ENCODE data around the gene C5orf15. TPM values are rescaled to one million over a fixed set of nuclear protein-coding genes. Genes with fewer than 3 reads are reported as not detected.

Gene C5orf15
- total RNA-seq = 10 to 100 TPM; 12.1 to 13.5 TPM
- 18.6 to 30.0 reads per million in 2 donors for total RNA-seq

DNA sequence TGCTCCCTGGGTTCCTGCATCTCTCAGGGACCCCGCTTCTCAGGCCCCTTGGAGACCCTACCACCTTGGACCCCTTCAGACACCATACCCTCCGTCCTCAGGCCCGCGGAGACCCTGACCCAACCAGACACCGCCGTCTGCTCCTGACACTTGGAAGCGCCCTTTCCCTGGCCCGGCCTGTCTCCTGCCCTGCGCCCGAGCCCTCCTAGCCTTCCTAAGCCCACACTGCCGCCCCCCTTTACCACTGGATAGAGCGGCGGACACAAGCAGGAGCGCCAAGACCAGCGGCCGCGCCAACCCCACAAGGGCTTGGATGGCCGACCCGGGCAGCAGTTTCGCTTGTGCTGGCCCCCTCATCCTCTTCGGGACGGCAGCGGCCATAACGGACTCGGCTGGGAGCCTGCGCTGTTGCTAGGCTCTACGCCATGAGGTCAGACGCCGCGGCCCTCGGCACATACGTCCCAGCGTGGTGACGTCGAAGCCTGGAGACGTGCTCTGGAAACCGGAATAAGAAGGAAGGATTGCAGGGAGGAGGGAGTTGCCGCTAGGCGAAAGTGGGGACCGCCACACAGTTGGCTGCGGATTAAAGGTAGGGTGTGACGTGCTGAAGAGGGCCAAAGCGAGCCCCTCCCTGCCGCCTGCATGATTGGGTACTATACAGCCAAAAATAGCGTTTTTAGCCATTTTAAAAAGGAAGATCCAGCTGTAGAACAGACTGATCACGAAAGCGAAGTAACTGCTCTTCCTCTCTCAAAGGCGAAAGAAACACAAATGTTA lies at the start of gene C5orf15:
TSS of gene C5orf15 (minus strand) at position 422 of the 777 bp plus-strand sequence. CDS start at position 381, 41 bp downstream.
- Mint-ChIP-seq H3K36me3 (ENCODE audit: low read depth) (peaks cover 6% of the 10 kb centered on the region), H3K4me3 (peak within 1 kb of the TSS; percentile 98), H3K27me3 (no peaks in the 10 kb centered on the region), H3K27ac (peak within 1 kb of the TSS; percentile 99), H3K4me1 (peaks cover 28% of the 10 kb centered on the region)
- H3K9me3 ChIP-seq (ENCODE audit: control insufficient read depth, low read length, poor library complexity, severe bottlenecking) = no peaks in the 10 kb centered on the region
- DNase-seq (peak; percentile 77 to 85 (median 79)), ATAC-seq (peak; percentile 96)

DNA sequence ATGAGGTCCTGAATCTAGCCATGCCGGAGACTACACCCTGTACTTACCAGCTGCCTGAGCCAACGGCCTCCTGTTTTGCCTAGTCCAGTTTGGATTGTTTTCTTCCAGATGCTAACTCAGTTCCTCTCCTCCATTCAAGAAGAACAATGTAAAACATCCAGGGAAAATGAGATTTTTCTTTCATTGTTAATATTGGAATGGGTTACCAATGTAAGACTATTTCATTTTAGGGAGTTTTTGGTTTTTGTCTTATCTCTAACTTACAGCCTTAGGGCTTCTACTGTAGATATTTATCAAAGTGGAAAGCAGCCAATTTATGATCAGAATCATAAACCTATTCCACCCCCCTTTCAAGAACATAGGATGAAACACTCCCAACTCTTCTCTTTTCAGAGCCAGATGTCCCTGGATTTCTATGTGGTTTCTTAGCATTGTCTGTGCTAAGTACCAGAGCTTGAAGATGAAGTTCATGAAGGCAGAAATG lies 39.9 kb upstream of the C5orf15 start:
- no peak overlapping the region for H3K27ac Mint-ChIP-seq
- no peak for DNase-seq
- peaks cover 9% of the 10 kb centered on the region for H3K4me1 Mint-ChIP-seq
- H3K9me3 ChIP-seq (ENCODE audit: control insufficient read depth, low read length, poor library complexity, severe bottlenecking) = no peaks in the 10 kb centered on the region
- ATAC-seq = no peak
- peaks cover 21% of the 10 kb centered on the region for H3K27me3 Mint-ChIP-seq
- H3K36me3 Mint-ChIP-seq (ENCODE audit: low read depth) = peaks cover 2% of the 10 kb centered on the region
- no peak overlapping the region for H3K4me3 Mint-ChIP-seq

DNA sequence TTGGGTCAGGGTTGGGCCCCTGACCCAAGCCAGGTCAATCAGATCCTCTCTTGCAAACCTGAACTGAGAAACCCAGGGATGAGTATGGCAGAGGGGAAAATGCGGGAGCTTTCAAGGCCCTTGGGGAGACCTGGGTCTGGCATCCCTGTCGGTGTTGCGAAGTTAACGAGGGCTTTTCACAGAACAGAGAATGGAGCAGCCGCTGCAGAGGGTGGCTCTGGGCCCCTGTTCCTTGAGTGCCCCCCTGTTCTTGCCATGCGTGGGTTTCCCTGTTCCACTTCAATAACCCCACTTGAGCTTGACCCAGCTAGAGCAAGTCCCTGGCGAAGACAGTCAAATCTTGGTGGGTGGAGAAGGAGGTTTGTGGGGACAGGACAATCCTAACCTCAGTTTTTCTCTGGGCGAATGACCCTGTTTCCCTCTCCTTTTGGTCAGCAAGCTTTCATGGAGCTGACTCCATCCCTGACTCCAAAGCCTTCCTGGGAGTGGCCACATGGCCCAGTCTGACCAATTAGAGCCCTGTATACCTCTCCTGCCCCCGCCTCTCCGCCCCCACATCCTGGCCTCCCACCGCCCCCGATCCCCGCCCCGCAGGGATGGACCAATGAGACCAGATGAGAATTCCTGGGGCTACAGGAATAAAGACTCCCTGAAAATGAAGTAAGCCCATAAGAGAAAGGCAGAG lies 39.3 kb upstream of the C5orf15 start:
- peaks cover 2% of the 10 kb centered on the region for H3K36me3 Mint-ChIP-seq (ENCODE audit: low read depth)

DNA sequence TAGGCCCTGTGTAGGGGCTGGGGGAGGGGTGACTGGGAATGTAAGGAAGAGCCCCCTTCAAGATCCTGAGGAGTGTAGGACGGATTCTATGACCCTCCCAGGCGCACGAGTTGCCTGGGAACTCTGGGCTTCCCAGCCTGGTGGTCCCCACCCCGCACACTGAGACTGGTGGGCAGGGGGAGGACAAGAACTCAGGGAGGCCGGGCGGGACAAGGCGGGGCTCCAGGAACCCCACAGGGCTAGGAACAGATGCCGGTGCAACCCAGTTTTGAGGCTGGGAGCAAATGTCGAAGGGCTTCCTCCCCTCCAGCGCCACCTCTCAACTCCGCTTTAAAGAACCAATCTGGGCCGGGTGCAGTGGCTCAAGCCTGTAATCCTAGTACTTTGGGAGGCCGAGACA lies 37.7 kb upstream of the C5orf15 start:
- peaks cover 26% of the 10 kb centered on the region for H3K4me1 Mint-ChIP-seq
- H3K27me3 Mint-ChIP-seq = peaks cover 2% of the 10 kb centered on the region
- H3K27ac Mint-ChIP-seq = peak overlapping the region; percentile 95
- no peaks in the 10 kb centered on the region for H3K36me3 Mint-ChIP-seq (ENCODE audit: low read depth)
- ATAC-seq (no peak), DNase-seq (no peak)
- H3K4me3 Mint-ChIP-seq = peak overlapping the region; percentile 91
- no peaks in the 10 kb centered on the region for H3K9me3 ChIP-seq (ENCODE audit: control insufficient read depth, low read length, poor library complexity, severe bottlenecking)

More for the DNA sequence above, 39.3 kb upstream of the C5orf15 start:
- peak overlapping the region; percentile 9 for H3K27ac Mint-ChIP-seq
- peaks cover 14% of the 10 kb centered on the region for H3K4me1 Mint-ChIP-seq
- ATAC-seq (no peak), DNase-seq (no peak)
- H3K27me3 Mint-ChIP-seq = peaks cover 16% of the 10 kb centered on the region
- no peak overlapping the region for H3K4me3 Mint-ChIP-seq
- no peaks in the 10 kb centered on the region for H3K9me3 ChIP-seq (ENCODE audit: control insufficient read depth, low read length, poor library complexity, severe bottlenecking)

DNA sequence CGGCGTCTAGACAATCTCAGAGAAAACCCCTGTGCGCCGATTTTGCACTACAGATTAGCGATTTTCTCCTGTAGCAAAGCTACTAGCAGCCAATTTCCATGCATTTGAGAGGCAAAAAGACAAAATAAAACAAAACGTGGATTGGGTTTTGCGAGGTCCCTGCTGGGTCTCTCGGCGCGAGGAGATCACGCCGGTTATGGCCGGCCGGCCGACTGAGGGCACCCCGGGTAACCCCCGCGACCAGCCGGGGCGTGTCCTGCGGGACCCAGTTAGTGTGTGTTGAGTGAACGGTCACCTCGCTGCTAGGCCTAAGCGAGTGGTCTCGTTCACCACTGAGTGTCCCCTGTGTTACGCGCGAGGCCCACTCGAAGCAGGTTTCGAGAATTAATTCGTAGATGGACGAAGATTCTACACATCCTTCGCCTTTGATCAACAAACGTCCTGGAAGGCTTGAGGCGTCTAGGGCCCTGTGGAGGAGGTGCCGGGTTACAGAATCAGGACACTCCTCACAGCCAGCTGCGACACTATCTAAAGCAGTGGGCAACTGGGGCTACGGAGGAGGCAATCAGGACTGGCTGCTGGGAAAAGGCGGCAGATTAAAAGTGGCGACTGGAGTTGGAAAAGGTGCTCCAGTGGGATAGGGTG lies 37.1 kb upstream of the C5orf15 start:
- peak overlapping the region; percentile 91 for H3K4me3 Mint-ChIP-seq
- peaks cover 29% of the 10 kb centered on the region for H3K4me1 Mint-ChIP-seq
- no peaks in the 10 kb centered on the region for H3K9me3 ChIP-seq (ENCODE audit: control insufficient read depth, low read length, poor library complexity, severe bottlenecking)
- no peaks in the 10 kb centered on the region for H3K27me3 Mint-ChIP-seq
- no peaks in the 10 kb centered on the region for H3K36me3 Mint-ChIP-seq (ENCODE audit: low read depth)
- DNase-seq (no peak), ATAC-seq (no peak)
- peak overlapping the region; percentile 95 for H3K27ac Mint-ChIP-seq

DNA sequence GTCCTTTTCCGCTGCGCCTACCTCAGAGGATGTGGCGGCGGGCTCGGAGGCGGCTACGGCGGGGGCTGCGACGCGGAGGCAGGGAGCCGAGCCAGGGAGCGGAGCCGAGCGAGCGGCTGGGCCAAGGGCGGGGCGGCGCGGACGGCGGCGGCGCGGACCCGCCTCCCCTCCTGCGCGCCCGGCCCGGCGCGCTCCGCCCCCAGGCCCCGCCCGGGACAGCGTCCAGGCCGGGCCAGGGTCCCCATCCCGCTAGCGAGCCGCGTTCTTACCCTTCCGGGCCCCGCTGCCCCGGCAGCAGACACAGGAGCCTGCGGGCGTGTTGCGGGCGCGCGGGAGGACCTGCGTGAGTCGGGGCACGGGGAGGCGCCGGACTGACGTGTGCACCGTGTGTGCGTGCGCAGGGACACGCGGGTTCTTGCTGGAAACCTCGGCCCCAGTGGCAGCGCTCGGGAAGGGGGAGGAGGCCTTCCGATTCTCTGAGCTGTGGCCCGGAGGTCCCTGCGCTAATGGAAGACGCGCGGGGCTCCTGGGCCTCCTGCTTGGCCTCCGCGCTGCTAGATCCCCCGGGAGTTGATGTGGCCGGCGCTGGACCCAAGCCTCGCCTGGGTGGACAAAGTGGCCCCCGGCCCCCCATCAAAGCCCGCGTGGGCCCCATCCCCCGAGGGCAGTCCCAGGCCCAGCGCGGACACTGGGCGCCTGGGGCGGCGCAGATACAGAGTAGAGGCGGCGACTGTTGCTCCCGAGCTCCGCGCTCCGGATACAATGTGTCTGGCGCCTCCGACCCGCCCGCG lies 36.4 kb upstream of the C5orf15 start, which contains the start of gene VDAC1:
TSS of gene VDAC1 (minus strand) at position 350 of the 791 bp plus-strand sequence. CDS start 11,963 bp downstream, outside the sequence.
- Mint-ChIP-seq H3K4me3 (peak within 1 kb of the TSS; percentile 91), H3K27me3 (no peaks in the 10 kb centered on the region), H3K27ac (peak within 1 kb of the TSS; percentile 95), H3K36me3 (ENCODE audit: low read depth) (no peaks in the 10 kb centered on the region), H3K4me1 (peaks cover 31% of the 10 kb centered on the region)
- peak; percentile 75 to 84 (median 76) for DNase-seq
- ATAC-seq = peak; percentile 83
- no peaks in the 10 kb centered on the region for H3K9me3 ChIP-seq (ENCODE audit: control insufficient read depth, low read length, poor library complexity, severe bottlenecking)

DNA sequence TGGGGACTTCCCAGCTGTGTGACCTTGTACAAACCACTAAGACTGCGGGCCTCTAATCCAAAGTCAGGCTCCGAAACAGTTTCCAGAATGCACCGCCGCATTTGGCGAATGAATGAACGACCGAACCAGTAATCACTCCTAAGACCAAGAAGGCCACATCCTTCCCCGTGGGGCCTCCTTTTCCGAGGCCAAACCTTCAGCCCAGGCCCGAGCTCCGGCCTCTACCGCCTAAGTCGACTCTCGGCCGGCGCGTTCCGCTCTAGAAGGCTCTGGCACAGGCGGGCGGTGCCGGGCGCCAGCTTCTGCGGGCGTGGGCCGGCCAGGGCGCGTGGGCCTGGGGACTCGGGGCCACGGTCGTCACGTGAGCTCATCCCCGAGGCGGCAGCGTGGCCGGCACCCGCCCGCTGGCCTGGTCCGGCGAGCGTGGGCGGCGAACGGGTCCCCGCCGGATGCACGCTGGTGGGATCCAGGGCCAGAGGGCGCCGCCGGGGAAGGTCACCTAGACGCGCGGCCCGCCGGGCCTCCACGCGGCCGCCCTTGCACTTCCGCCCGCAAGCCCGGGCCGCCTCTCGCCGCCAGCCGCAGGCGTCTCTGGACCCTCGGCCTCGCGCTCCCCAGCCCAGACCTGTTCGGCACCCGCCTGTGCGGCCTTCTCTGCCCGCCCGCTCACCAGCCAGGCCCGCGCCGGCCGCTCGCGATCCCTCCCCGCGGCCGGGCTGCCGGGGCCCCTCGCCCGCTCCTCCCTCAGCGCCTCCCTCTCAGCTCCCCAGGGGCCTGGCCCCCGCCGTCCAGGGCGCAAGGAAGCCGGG lies 35.6 kb upstream of the C5orf15 start:
- H3K4me3 Mint-ChIP-seq = peak overlapping the region; percentile 91
- peaks cover 38% of the 10 kb centered on the region for H3K4me1 Mint-ChIP-seq
- ATAC-seq = peak; percentile 6

DNA sequence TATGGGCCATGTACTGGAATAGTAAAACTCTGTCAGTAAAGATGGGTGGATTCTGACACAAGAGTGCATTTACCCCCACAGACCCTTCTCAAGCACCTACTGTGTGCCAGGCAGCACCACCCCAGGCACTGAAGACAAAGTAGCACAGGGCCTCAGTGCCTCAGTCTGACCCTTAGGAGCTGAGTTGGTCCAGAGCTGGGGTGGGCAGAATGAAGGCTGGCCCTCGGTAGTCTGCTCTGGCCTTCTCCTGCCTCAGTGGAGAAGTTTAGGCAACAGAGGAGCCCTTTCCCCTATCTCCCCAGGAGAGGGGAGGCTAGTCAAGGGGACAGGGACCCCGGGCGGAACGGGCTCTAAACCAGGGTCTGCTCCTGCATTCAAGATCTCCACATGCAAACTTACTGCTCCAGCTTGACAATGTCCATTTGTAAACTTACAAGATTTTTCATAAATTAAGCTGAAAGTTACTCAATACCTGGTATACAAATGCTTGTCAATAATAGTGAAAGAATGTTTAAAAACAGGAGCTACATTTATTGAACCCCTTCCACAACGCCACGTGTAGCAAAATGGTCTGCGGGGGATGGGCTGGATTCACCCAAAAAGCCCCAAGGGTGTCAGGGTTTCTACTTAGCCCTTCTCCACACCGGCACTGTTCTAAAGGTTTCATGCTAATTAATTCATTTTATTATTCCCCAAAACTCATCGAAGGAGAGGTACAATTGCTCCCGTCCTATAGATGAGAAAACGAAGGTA lies 34.8 kb upstream of the C5orf15 start:
- Mint-ChIP-seq H3K27ac (peak overlapping the region; percentile 95), H3K27me3 (no peaks in the 10 kb centered on the region), H3K4me1 (peaks cover 41% of the 10 kb centered on the region), H3K36me3 (ENCODE audit: low read depth) (no peaks in the 10 kb centered on the region), H3K4me3 (peak overlapping the region; percentile 91)
- H3K9me3 ChIP-seq (ENCODE audit: control insufficient read depth, low read length, poor library complexity, severe bottlenecking) = no peaks in the 10 kb centered on the region
- ATAC-seq = no peak
- DNase-seq = no peak

More for the DNA sequence above, 35.6 kb upstream of the C5orf15 start:
- DNase-seq = peak in 2 of 3 donors; percentile 15 to 17
- peak overlapping the region; percentile 95 for H3K27ac Mint-ChIP-seq
- H3K27me3 Mint-ChIP-seq = no peaks in the 10 kb centered on the region
- no peaks in the 10 kb centered on the region for H3K9me3 ChIP-seq (ENCODE audit: control insufficient read depth, low read length, poor library complexity, severe bottlenecking)
- H3K36me3 Mint-ChIP-seq (ENCODE audit: low read depth) = no peaks in the 10 kb centered on the region

DNA sequence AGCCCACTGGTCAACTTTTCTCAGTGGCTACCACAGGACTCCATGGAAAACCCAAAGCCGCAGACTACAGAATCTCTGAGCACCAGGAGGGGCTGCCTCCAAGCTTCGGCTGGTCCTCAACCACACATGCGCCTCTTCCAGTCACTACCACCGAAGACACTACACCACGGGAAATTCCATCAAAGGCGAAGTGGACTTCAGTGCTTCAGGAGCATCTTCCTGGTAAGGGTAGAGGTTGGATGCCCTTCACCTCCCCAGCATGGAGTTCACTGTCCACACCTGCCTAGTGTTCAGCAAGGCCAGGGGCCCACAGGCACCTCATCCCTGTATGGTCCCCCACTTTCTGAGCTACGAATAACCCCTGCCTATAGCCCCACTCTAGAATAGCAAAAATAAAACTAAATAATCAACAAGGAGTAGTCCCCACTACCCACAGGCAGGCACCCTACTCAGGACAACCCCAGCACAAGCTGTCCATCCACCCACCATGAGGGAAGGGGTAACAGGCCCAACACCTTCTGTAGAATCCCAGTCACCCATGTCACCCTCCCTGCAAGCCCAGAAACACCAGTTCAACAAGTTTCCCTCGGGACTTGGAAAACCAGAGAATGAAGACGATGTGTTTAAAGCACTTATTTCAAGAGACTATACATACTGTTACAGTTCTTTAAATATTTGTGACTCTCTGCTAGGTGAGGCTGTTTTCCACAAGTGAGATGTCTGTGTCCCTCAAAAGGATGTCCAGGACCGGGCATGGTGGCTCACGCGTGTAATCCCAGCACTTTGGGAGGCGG lies 33.7 kb upstream of the C5orf15 start:
- Mint-ChIP-seq H3K36me3 (ENCODE audit: low read depth) (no peaks in the 10 kb centered on the region), H3K4me1 (peaks cover 41% of the 10 kb centered on the region), H3K4me3 (peak overlapping the region; percentile 59), H3K27ac (peak overlapping the region; percentile 95), H3K27me3 (no peaks in the 10 kb centered on the region)
- DNase-seq (no peak), ATAC-seq (no peak)
- H3K9me3 ChIP-seq (ENCODE audit: control insufficient read depth, low read length, poor library complexity, severe bottlenecking) = no peaks in the 10 kb centered on the region

DNA sequence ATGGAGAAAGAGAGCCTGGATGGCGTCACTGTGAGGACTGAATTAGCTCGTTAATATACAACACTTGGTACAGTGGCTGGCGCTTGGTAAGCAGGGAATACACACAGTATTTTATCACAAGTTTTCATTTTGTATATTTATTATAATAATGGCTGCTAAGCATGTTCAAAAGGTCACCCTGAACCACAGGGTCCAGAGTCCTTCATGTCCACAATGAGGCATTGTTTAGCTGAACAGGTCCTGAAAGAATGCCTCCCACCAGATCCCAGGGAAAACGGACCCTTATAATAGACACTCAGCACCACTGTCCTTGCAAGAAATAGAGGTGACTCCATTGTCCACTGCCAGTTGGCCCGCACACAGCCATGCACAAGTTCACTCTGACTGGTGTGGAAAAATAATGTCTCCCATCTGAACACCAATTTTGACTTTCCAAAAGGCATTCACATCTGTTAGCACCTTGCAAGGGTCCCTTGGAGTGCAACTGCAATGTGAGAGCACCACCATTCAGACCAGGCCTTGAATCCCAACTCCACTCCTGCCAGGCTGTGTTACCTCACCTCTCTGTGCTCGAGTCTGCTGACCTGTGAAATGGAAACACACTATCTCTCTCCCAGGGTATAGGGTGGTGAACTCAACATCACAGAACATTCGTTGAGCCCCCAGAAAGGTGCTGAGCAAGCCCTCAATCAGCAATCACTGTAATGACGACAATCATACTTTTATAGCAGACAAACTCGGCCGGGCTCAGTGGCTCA lies 32.5 kb upstream of the C5orf15 start:
- no peaks in the 10 kb centered on the region for H3K9me3 ChIP-seq (ENCODE audit: control insufficient read depth, low read length, poor library complexity, severe bottlenecking)
- Mint-ChIP-seq H3K4me1 (peaks cover 44% of the 10 kb centered on the region), H3K27ac (peak overlapping the region; percentile 95), H3K27me3 (no peaks in the 10 kb centered on the region), H3K4me3 (peak overlapping the region; percentile 31), H3K36me3 (ENCODE audit: low read depth) (no peaks in the 10 kb centered on the region)
- no peak for ATAC-seq
- DNase-seq = no peak

Data from T-helper 17 cell (primary cell).